HUES6 (cell line): ENCODE results near the gene FRAS1.
"Not testable (repeated sequence)": the region's sequence is repeated elsewhere in the genome, so short reads cannot be mapped to it uniquely, and the experiment has no call there.

ENCODE experiments used
- H3K27ac ChIP-seq: 2 replicates; pipeline ENCODE4 v1.7.0; 2013; ENCODE audit warnings: low read depth, mild to moderate bottlenecking, low read length, inconsistent platforms
- H3K27me3 ChIP-seq: 2 replicates; pipeline ENCODE4 v1.6.1; 2013; ENCODE audit warnings: low read length; ENCODE audit not compliant: control insufficient read depth, insufficient read depth
- H3K36me3 ChIP-seq: 2 replicates; pipeline ENCODE4 v1.6.1; 2013; ENCODE audit warnings: low read length; ENCODE audit not compliant: control insufficient read depth, insufficient read depth
- H3K4me1 ChIP-seq: 2 replicates; pipeline ENCODE4 v1.6.1; 2013; ENCODE audit warnings: low read length; ENCODE audit not compliant: control insufficient read depth, insufficient read depth
- H3K4me3 ChIP-seq: 2 replicates; pipeline ENCODE4 v1.5.1; 2013; ENCODE audit warnings: low read depth, low read length
- H3K9ac ChIP-seq: one replicate; pipeline ENCODE4 v1.6.1; 2013; ENCODE audit warnings: mild to moderate bottlenecking, low read length
- H3K9me3 ChIP-seq: 2 replicates; pipeline ENCODE4 v1.6.1; 2013; ENCODE audit warnings: low read depth, low read length; ENCODE audit not compliant: control insufficient read depth, insufficient read depth

FRAS1 gene

GRCh38 chr4:78197947-78198346 lies 140.8 kb downstream of the FRAS1 start:
- Histone ChIP-seq H3K27ac (no peak overlapping the region), H3K4me3 (no peak overlapping the region), H3K9me3 (peaks cover 8% of the 10 kb centered on the region), H3K4me1 (no peaks in the 10 kb centered on the region), H3K9ac (no peak overlapping the region), H3K27me3 (no peaks in the 10 kb centered on the region), H3K36me3 (no peaks in the 10 kb centered on the region)

- Histone ChIP-seq H3K4me1 (peaks cover 11% of the 10 kb centered on the region), H3K27ac (no peak overlapping the region), H3K9me3 (peaks cover 8% of the 10 kb centered on the region), H3K36me3 (no peaks in the 10 kb centered on the region), H3K27me3 (no peaks in the 10 kb centered on the region), H3K9ac (no peak overlapping the region), H3K4me3 (no peak overlapping the region)
Measured at GRCh38 chr4:78199984-78200383, 142.9 kb downstream of the FRAS1 start.

- Histone ChIP-seq H3K27ac (no peak overlapping the region), H3K4me1 (peaks cover 19% of the 10 kb centered on the region), H3K9me3 (no peaks in the 10 kb centered on the region), H3K4me3 (no peak overlapping the region), H3K36me3 (no peaks in the 10 kb centered on the region), H3K9ac (no peak overlapping the region), H3K27me3 (no peaks in the 10 kb centered on the region)
Measured at GRCh38 chr4:78200949-78201348, 143.8 kb downstream of the FRAS1 start.

GRCh38 chr4:78204176-78204575 lies 147.1 kb downstream of the FRAS1 start:
- Histone ChIP-seq H3K36me3 (no peaks in the 10 kb centered on the region), H3K4me1 (peaks cover 25% of the 10 kb centered on the region), H3K9me3 (no peaks in the 10 kb centered on the region), H3K9ac (no peak overlapping the region), H3K27ac (no peak overlapping the region), H3K4me3 (no peak overlapping the region), H3K27me3 (no peaks in the 10 kb centered on the region)

GRCh38 chr4:78205591-78205990 lies 148.5 kb downstream of the FRAS1 start:
- H3K36me3 ChIP-seq: no peaks in the 10 kb centered on the region
- H3K9me3 ChIP-seq: no peaks in the 10 kb centered on the region
- H3K27ac ChIP-seq: 0 out of 2 replicates have a peak overlapping the region, but pooled peaks have one; percentile 8
- H3K4me3 ChIP-seq: no peak overlapping the region
- H3K4me1 ChIP-seq: peaks cover 25% of the 10 kb centered on the region
- no peaks in the 10 kb centered on the region for H3K27me3 ChIP-seq
- no peak overlapping the region for H3K9ac ChIP-seq

GRCh38 chr4:78207541-78207940 lies 150.4 kb downstream of the FRAS1 start:
- H3K9ac ChIP-seq: no peak overlapping the region
- no peaks in the 10 kb centered on the region for H3K36me3 ChIP-seq
- no peaks in the 10 kb centered on the region for H3K27me3 ChIP-seq
- peaks cover 25% of the 10 kb centered on the region for H3K4me1 ChIP-seq
- H3K27ac ChIP-seq: no peak overlapping the region
- no peaks in the 10 kb centered on the region for H3K9me3 ChIP-seq
- no peak overlapping the region for H3K4me3 ChIP-seq

GRCh38 chr4:78207951-78208350 lies 150.8 kb downstream of the FRAS1 start:
- peaks cover 25% of the 10 kb centered on the region for H3K4me1 ChIP-seq
- no peaks in the 10 kb centered on the region for H3K27me3 ChIP-seq
- H3K9ac ChIP-seq: no peak overlapping the region
- no peak overlapping the region for H3K4me3 ChIP-seq
- H3K27ac ChIP-seq: no peak overlapping the region
- H3K36me3 ChIP-seq: no peaks in the 10 kb centered on the region
- no peaks in the 10 kb centered on the region for H3K9me3 ChIP-seq

- not testable (repeated sequence) for H3K36me3 ChIP-seq, H3K9ac ChIP-seq, H3K4me3 ChIP-seq, H3K9me3 ChIP-seq, H3K27ac ChIP-seq, H3K27me3 ChIP-seq
- H3K4me1 ChIP-seq: peaks cover 25% of the 10 kb centered on the region
Measured at GRCh38 chr4:78208896-78209295, 151.8 kb downstream of the FRAS1 start.

GRCh38 chr4:78210694-78211410 lies 153.7 kb downstream of the FRAS1 start:
- H3K4me3 ChIP-seq: no peak overlapping the region
- no peaks in the 10 kb centered on the region for H3K36me3 ChIP-seq
- H3K4me1 ChIP-seq: peaks cover 5% of the 10 kb centered on the region
- no peak overlapping the region for H3K27ac ChIP-seq
- no peak overlapping the region for H3K9ac ChIP-seq
- no peaks in the 10 kb centered on the region for H3K9me3 ChIP-seq
- no peaks in the 10 kb centered on the region for H3K27me3 ChIP-seq

GRCh38 chr4:78213218-78213617 lies 156.1 kb downstream of the FRAS1 start:
- Histone ChIP-seq H3K36me3 (no peaks in the 10 kb centered on the region), H3K9me3 (no peaks in the 10 kb centered on the region), H3K27me3 (no peaks in the 10 kb centered on the region), H3K27ac (no peak overlapping the region), H3K9ac (no peak overlapping the region), H3K4me3 (no peak overlapping the region), H3K4me1 (peaks cover 8% of the 10 kb centered on the region)

- Histone ChIP-seq H3K27me3 (no peaks in the 10 kb centered on the region), H3K27ac (no peak overlapping the region), H3K4me3 (no peak overlapping the region), H3K4me1 (peaks cover 8% of the 10 kb centered on the region), H3K9me3 (no peaks in the 10 kb centered on the region), H3K9ac (no peak overlapping the region), H3K36me3 (no peaks in the 10 kb centered on the region)
Measured at GRCh38 chr4:78214078-78214477, 157.0 kb downstream of the FRAS1 start.
